Calu3 (cell line): ENCODE results near the gene PLBD2. TPM values are rescaled to one million over a fixed set of nuclear protein-coding genes. Genes with fewer than 3 reads are reported as not detected.

Source experiments
- BruUV-seq: library from RNA; stranded (reverse); fragments of 400-500 nt; replicated peaks from 2 replicates; lab custom pipeline; 2021; lab: Mats Ljungman, UMichigan
- CTCF ChIA-PET: fragments of 300-600 bp; sonication (Branson Sonifier 250); formaldehyde crosslinking; loops from one replicate; lab custom pipeline; 2022; ENCODE audit warnings: antibody characterized with exemption; lab: Charles Lee
- DNase-seq: peaks from one replicate; pipeline ENCODE4 v3.0.0; 2022
- H3K27ac Mint-ChIP-seq: one replicate; pipeline ENCODE4 v1.8.0; 2022; ENCODE audit warnings: mixed read lengths; ENCODE audit not compliant: unreplicated experiment
- H3K27me3 Mint-ChIP-seq: one replicate; pipeline ENCODE4 v1.8.0; 2022; ENCODE audit warnings: mixed read lengths; ENCODE audit not compliant: unreplicated experiment
- H3K36me3 Mint-ChIP-seq: one replicate; pipeline ENCODE4 v1.8.0; 2022; ENCODE audit warnings: mild to moderate bottlenecking, moderate library complexity, mixed read lengths; ENCODE audit not compliant: insufficient read depth, unreplicated experiment
- H3K4me1 Mint-ChIP-seq: one replicate; pipeline ENCODE4 v1.8.0; 2022; ENCODE audit warnings: mild to moderate bottlenecking, low read depth, mixed read lengths; ENCODE audit not compliant: unreplicated experiment
- H3K4me3 Mint-ChIP-seq: one replicate; pipeline ENCODE4 v1.8.0; 2022; ENCODE audit warnings: mild to moderate bottlenecking, low read depth, moderate library complexity, mixed read lengths; ENCODE audit not compliant: unreplicated experiment
- H3K9me3 Mint-ChIP-seq: one replicate; pipeline ENCODE4 v1.8.0; 2022; ENCODE audit warnings: low read depth, mixed read lengths; ENCODE audit not compliant: unreplicated experiment
- intact Hi-C: fragments of 100-400 bp; cut with micrococcal nuclease; formaldehyde crosslinking; loops from one replicate; pipeline ENCODE4 v1.10.0; 2022; ENCODE audit not compliant: unreplicated experiment
- total RNA-seq: library from RNA; stranded (reverse); gene quantifications from 2 replicates; pipeline ENCODE4 v1.2.3, GENCODE V29; 2022
- TF ChIP-seq, protein P1 (sequence below): fragments of 200-600 bp; IDR thresholded peaks from one replicate; pipeline ENCODE4 v1.8.0; 2022; ENCODE audit warnings: antibody characterized with exemption; ENCODE audit not compliant: unreplicated experiment

Gene PLBD2
- total RNA-seq, 1 experiment from 2014 or later = 31.5 TPM

DNA sequence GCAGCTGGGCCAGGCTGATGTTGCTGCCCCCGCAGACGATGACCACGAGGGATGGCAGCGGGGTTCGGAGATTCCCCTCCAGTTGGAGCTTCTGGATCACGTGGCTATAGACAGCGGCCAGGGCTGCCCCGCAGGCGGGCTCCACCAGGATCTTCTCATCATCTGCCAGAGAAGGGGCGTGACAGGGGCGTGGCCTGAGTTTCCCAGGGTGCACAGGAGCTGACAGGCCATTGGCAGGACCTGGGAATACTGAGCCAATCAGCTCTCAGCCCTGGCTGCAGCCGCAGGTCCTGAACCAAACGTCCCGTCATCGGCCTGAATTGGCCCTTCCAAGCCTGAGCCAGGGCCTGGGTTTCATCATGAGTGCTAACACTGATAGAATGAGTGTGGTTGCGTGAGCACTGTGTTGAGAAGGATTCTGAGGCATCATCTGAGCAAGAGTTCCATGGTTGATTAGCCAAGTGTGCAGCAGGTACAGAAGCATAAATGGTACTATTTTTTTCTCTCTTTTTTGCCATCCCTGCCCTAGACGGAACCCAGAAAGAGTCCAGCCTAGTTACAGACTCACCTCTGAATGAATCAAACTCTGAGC is 34.7 kb downstream of the PLBD2 start:
- Mint-ChIP-seq H3K27me3 (peaks cover 16% of the 10 kb centered on the region), H3K4me1 (no peaks in the 10 kb centered on the region), H3K9me3 (no peaks in the 10 kb centered on the region), H3K36me3 (peaks cover 6% of the 10 kb centered on the region), H3K4me3 (no peak overlapping the region), H3K27ac (no peak overlapping the region)
- DNase-seq = no peak
- BruUV-seq = no TSS peak
- TF ChIP-seq, protein P1, sequence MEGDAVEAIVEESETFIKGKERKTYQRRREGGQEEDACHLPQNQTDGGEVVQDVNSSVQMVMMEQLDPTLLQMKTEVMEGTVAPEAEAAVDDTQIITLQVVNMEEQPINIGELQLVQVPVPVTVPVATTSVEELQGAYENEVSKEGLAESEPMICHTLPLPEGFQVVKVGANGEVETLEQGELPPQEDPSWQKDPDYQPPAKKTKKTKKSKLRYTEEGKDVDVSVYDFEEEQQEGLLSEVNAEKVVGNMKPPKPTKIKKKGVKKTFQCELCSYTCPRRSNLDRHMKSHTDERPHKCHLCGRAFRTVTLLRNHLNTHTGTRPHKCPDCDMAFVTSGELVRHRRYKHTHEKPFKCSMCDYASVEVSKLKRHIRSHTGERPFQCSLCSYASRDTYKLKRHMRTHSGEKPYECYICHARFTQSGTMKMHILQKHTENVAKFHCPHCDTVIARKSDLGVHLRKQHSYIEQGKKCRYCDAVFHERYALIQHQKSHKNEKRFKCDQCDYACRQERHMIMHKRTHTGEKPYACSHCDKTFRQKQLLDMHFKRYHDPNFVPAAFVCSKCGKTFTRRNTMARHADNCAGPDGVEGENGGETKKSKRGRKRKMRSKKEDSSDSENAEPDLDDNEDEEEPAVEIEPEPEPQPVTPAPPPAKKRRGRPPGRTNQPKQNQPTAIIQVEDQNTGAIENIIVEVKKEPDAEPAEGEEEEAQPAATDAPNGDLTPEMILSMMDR = no peak
- CTCF ChIA-PET = no interaction called here
- intact Hi-C loops = no loop called here

DNA sequence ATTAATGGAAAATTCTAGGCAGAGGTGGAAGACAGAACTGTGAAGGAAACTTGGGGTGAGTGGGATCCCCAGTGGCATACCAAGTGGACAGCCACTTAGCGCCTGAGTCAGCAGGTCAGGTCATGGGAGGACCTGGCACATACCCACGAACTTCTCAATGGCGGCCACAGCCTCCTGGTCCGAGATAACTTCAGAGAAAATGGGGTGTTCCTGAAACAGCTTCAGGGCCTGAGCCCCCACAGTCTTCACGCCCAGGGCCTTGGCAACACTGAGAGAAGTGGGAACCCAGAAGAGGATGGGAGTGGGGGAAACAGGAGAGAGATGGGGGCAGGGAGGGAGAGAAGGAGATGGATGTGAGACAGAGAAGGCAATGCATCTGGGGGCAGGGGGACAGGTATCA is 35.4 kb downstream of the PLBD2 start:
- BruUV-seq = no TSS peak
- CTCF ChIA-PET = interaction anchor here (0.7 kb wide), 1 partner anchor 307 kb away, joined by 3 read pairs; no protein-coding TSS in a partner anchor
- Mint-ChIP-seq H3K36me3 (peaks cover 2% of the 10 kb centered on the region), H3K4me1 (no peaks in the 10 kb centered on the region), H3K4me3 (no peak overlapping the region), H3K27me3 (peaks cover 21% of the 10 kb centered on the region), H3K9me3 (no peaks in the 10 kb centered on the region), H3K27ac (no peak overlapping the region)
- intact Hi-C loops = no loop called here
- no peak for DNase-seq
- TF ChIP-seq, protein P1 = no peak

DNA sequence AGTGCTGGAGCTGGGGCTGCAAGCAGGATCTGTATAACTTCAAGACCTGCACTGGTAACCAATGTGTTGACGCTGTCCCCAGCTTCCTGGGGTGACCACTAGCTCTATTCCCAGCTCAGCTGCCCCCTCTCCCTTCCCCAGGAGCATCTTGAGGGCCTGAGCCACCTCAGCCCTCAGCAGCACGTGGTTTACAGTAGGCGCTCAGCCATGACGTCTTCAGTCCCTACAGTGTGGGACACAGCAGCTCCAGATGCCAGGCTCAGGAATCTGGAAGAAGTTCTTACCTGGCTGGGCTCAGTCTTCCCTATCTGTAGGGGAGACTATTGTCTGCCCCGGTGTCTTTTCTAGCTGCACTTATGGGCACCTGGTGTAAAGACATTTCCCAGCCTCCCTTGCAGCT is 36.7 kb downstream of the PLBD2 start:
- DNase-seq = no peak
- no TSS peak for BruUV-seq
- Mint-ChIP-seq H3K4me1 (no peaks in the 10 kb centered on the region), H3K4me3 (no peak overlapping the region), H3K9me3 (no peaks in the 10 kb centered on the region), H3K27ac (no peak overlapping the region), H3K36me3 (no peaks in the 10 kb centered on the region), H3K27me3 (peaks cover 34% of the 10 kb centered on the region)
- intact Hi-C loops = no loop called here
- TF ChIP-seq, protein P1 = no peak
- CTCF ChIA-PET = interaction anchor here (1.5 kb wide), 1 partner anchor 30 kb away, joined by 3 read pairs; no protein-coding TSS in a partner anchor

DNA sequence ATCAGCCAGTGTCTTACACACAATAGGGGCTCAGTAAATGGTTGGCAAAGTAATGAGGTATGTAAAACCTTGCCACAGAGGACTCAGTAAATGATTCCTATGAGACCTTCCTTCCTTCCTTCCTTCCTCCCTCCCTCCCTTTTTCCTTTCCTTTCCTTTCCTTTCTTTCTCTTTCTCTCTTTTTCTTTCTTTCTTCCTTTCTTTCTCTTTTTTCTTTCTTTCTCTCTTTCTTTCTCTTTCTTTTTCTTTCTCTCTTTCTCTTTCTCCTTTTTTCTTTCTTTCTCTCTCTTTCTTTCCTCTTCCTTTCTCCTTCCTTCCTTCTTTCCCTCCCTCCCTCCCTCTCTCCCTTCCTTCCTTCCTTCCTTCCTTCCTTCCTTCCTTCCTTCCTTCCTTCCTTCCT is 37.8 kb downstream of the PLBD2 start:
- Mint-ChIP-seq H3K27me3 (peaks cover 44% of the 10 kb centered on the region), H3K27ac (no peak overlapping the region), H3K9me3 (no peaks in the 10 kb centered on the region), H3K4me3 (no peak overlapping the region), H3K4me1 (no peaks in the 10 kb centered on the region), H3K36me3 (no peaks in the 10 kb centered on the region)
- intact Hi-C loops = no loop called here
- DNase-seq = no peak
- TF ChIP-seq, protein P1 = no peak
- CTCF ChIA-PET = no interaction called here
- no TSS peak for BruUV-seq
